Measurements from ENCODE around the gene OR8G1.

Gene OR8G1

GRCh38 chr11:124285610-124286344 lies 44.9 kb downstream of the OR8G1 start:
- TF ChIP-seq CTCF (IDR thresholded peaks at IDR 0.05; ENCODE audit: low read depth, low read length) = no peak
- no peak overlapping the region for H3K4me3 ChIP-seq (ENCODE audit: low read depth, low read length)

- no peak for TF ChIP-seq CTCF (IDR thresholded peaks at IDR 0.05; ENCODE audit: low read depth, low read length)
- no peak overlapping the region for H3K4me3 ChIP-seq (ENCODE audit: low read depth, low read length)
Measured at GRCh38 chr11:124294687-124295086, 53.8 kb downstream of the OR8G1 start.

- no peak overlapping the region for H3K4me3 ChIP-seq (ENCODE audit: low read depth, low read length)
- TF ChIP-seq CTCF (IDR thresholded peaks at IDR 0.05; ENCODE audit: low read depth, low read length) = no peak
Measured at GRCh38 chr11:124296016-124296415, 55.1 kb downstream of the OR8G1 start.

GRCh38 chr11:124297921-124298320 lies 57.0 kb downstream of the OR8G1 start:
- H3K4me3 ChIP-seq (ENCODE audit: low read depth, low read length) = no peak overlapping the region
- TF ChIP-seq CTCF (IDR thresholded peaks at IDR 0.05; ENCODE audit: low read depth, low read length) = no peak

GRCh38 chr11:124301548-124301947 lies 60.7 kb downstream of the OR8G1 start:
- no peak for TF ChIP-seq CTCF (IDR thresholded peaks at IDR 0.05; ENCODE audit: low read depth, low read length)
- H3K4me3 ChIP-seq (ENCODE audit: low read depth, low read length) = no peak overlapping the region

GRCh38 chr11:124302347-124303125 lies 61.6 kb downstream of the OR8G1 start:
- no peak overlapping the region for H3K4me3 ChIP-seq (ENCODE audit: low read depth, low read length)
- no peak for TF ChIP-seq CTCF (IDR thresholded peaks at IDR 0.05; ENCODE audit: low read depth, low read length)

Measured in WI38 (cell line).